H9 (cell line): Measurements from ENCODE around the gene DPEP3. TPM values are rescaled to one million over a fixed set of nuclear protein-coding genes. Genes with fewer than 3 reads are reported as not detected.

Experiments
- DNase-seq: peaks from one replicate; pipeline ENCODE4 v3.0.0-alpha.2; 2017
- H2AFZ ChIP-seq: one replicate; pipeline ENCODE4 v1.6.1; 2013; ENCODE audit warnings: mild to moderate bottlenecking, low read length, control low read depth, moderate library complexity
- H2AK5ac ChIP-seq: 2 replicates; pipeline ENCODE4 v1.6.1; 2013; ENCODE audit warnings: low read length, control low read depth, mixed read lengths; ENCODE audit not compliant: insufficient read length
- H2BK120ac ChIP-seq: one replicate; pipeline ENCODE4 v1.6.1; 2013; ENCODE audit warnings: low read depth, mild to moderate bottlenecking, low read length, control low read depth, inconsistent platforms; ENCODE audit not compliant: poor library complexity, severe bottlenecking
- H2BK12ac ChIP-seq: 2 replicates; pipeline ENCODE4 v1.6.1; 2013; ENCODE audit warnings: low read length, control low read depth, mixed read lengths, low read depth; ENCODE audit not compliant: insufficient read length
- H2BK15ac ChIP-seq: 2 replicates; pipeline ENCODE4 v1.6.1; 2013; ENCODE audit warnings: low read depth, low read length, control low read depth
- H2BK20ac ChIP-seq: one replicate; pipeline ENCODE4 v1.6.1; 2013; ENCODE audit warnings: low read depth, mild to moderate bottlenecking, low read length, control low read depth, inconsistent platforms; ENCODE audit not compliant: poor library complexity, severe bottlenecking
- H2BK5ac ChIP-seq: 2 replicates; pipeline ENCODE4 v1.6.1; 2013; ENCODE audit warnings: low read length, control low read depth, mixed read lengths; ENCODE audit not compliant: insufficient read length
- H3K14ac ChIP-seq: 2 replicates; pipeline ENCODE4 v1.6.1; 2013; ENCODE audit warnings: low read length, control low read depth; ENCODE audit not compliant: insufficient read depth
- H3K18ac ChIP-seq: 2 replicates; pipeline ENCODE4 v1.6.1; 2013; ENCODE audit warnings: low read depth, mild to moderate bottlenecking, mixed read lengths, low read length, control low read depth; ENCODE audit not compliant: insufficient read length
- H3K23ac ChIP-seq: 2 replicates; pipeline ENCODE4 v1.6.1; 2013; ENCODE audit warnings: low read length, control low read depth, mixed read lengths, low read depth; ENCODE audit not compliant: insufficient read length
- H3K23me2 ChIP-seq: 2 replicates; pipeline ENCODE4 v1.6.1; 2013; ENCODE audit warnings: low read depth, mild to moderate bottlenecking, mixed read lengths, low read length, control low read depth; ENCODE audit not compliant: insufficient read length, poor library complexity, severe bottlenecking
- H3K27ac ChIP-seq: 2 replicates; pipeline ENCODE4 v1.5.1; 2013; ENCODE audit warnings: low read length, control low read depth, mixed read lengths, low read depth; ENCODE audit not compliant: insufficient read length
- H3K27me3 ChIP-seq: 2 replicates; pipeline ENCODE4 v1.6.1; 2013; ENCODE audit warnings: low read length, control low read depth, inconsistent platforms; ENCODE audit not compliant: insufficient read depth
- H3K4ac ChIP-seq: 2 replicates; pipeline ENCODE4 v1.6.1; 2013; ENCODE audit warnings: low read depth, mild to moderate bottlenecking, control low read depth, inconsistent platforms, low read length, moderate library complexity
- H3K4me1 ChIP-seq: 2 replicates; pipeline ENCODE4 v1.6.1; 2013; ENCODE audit warnings: low read length, control low read depth, inconsistent platforms; ENCODE audit not compliant: insufficient read depth
- H3K4me2 ChIP-seq: 2 replicates; pipeline ENCODE4 v1.6.1; 2013; ENCODE audit warnings: low read length, control low read depth, mixed read lengths; ENCODE audit not compliant: insufficient read length, insufficient read depth
- H3K56ac ChIP-seq: 2 replicates; pipeline ENCODE4 v1.6.1; 2013; ENCODE audit warnings: low read depth, mild to moderate bottlenecking, mixed read lengths, low read length, control low read depth; ENCODE audit not compliant: insufficient read length
- H3K79me1 ChIP-seq: 2 replicates; pipeline ENCODE4 v1.6.1; 2013; ENCODE audit warnings: low read depth, mild to moderate bottlenecking, moderate library complexity, low read length, control low read depth, inconsistent platforms; ENCODE audit not compliant: insufficient read depth, poor library complexity, severe bottlenecking
- H3K79me2 ChIP-seq: 2 replicates; pipeline ENCODE4 v1.6.1; 2013; ENCODE audit warnings: low read length, control low read depth, inconsistent platforms; ENCODE audit not compliant: insufficient read depth
- H3K9ac ChIP-seq: 2 replicates; pipeline ENCODE4 v1.6.1; 2013; ENCODE audit warnings: low read length, control low read depth, mixed read lengths; ENCODE audit not compliant: insufficient read length; ENCODE audit errors: extremely low read depth
- H3K9me3 ChIP-seq: one replicate; pipeline ENCODE4 v1.6.1; 2013; ENCODE audit warnings: low read depth, low read length, inconsistent platforms; ENCODE audit not compliant: control insufficient read depth
- H3T11ph ChIP-seq: one replicate; pipeline ENCODE4 v1.6.1; 2013; ENCODE audit warnings: mild to moderate bottlenecking, low read length, control low read depth, inconsistent platforms
- H4K20me1 ChIP-seq: one replicate; pipeline ENCODE4 v1.6.1; 2013; ENCODE audit not compliant: control insufficient read depth, insufficient read length, insufficient read depth
- H4K5ac ChIP-seq: 2 replicates; pipeline ENCODE4 v1.6.1; 2013; ENCODE audit warnings: low read depth, mild to moderate bottlenecking, mixed read lengths, low read length, control low read depth; ENCODE audit not compliant: insufficient read length
- H4K8ac ChIP-seq: replicated peaks from 2 replicates; pipeline ENCODE4 v1.6.1; 2013; ENCODE audit warnings: low read length, control low read depth, mixed read lengths, low read depth; ENCODE audit not compliant: insufficient read length
- H4K91ac ChIP-seq: 2 replicates; pipeline ENCODE4 v1.6.1; 2013; ENCODE audit warnings: low read depth, mild to moderate bottlenecking, moderate library complexity, mixed read lengths, low read length, control low read depth; ENCODE audit not compliant: insufficient read length
- H3K27ac Mint-ChIP-seq, 3 experiments: 2 replicates in 2 of 3; 3 replicates in 1 of 3; pipeline ENCODE4 v1.8.0; 2020 to 2021; ENCODE audit warnings: mixed read lengths in 3 of 3, mild to moderate bottlenecking in 1 of 3, moderate library complexity in 1 of 3
- H3K27me3 Mint-ChIP-seq: 2 replicates; pipeline ENCODE4 v1.8.0; 2021; ENCODE audit warnings: low read depth, mild to moderate bottlenecking, moderate library complexity, mixed read lengths
- H3K36me3 Mint-ChIP-seq, 3 experiments: 2 replicates in 2 of 3; 3 replicates in 1 of 3; pipeline ENCODE4 v1.8.0; 2020 to 2021; ENCODE audit warnings: low read depth in 3 of 3, mixed read lengths in 3 of 3; ENCODE audit not compliant: insufficient read depth in 1 of 3
- H3K4me1 Mint-ChIP-seq, 2 experiments: 2 replicates each; pipeline ENCODE4 v1.8.0; 2020; ENCODE audit warnings: mixed read lengths in 2 of 2
- H3K4me3 Mint-ChIP-seq, 2 experiments: 2 replicates in 1 of 2; 3 replicates in 1 of 2; pipeline ENCODE4 v1.8.0; 2020 to 2021; ENCODE audit warnings: mild to moderate bottlenecking in 2 of 2, mixed read lengths in 2 of 2, moderate library complexity in 1 of 2
- H3K9me3 Mint-ChIP-seq, 2 experiments: 2 replicates in 1 of 2; 3 replicates in 1 of 2; pipeline ENCODE4 v1.8.0; 2020; ENCODE audit warnings: mild to moderate bottlenecking in 2 of 2, mixed read lengths in 2 of 2, moderate library complexity in 1 of 2
- WGBS: extraction: QIAGEN DNeasy Blood & Tissue Kit; methylation state at CpG from one replicate; pipeline ENCODE4 v1.1.7; 2013; ENCODE audit warnings: missing lambda C conversion rate, low lambda C conversion rate, mixed read lengths; ENCODE audit not compliant: insufficient read length; ENCODE audit errors: extremely low coverage; 5-methylcytosine and 5-hydroxymethylcytosine counted together
- total RNA-seq: library from RNA; stranded (reverse); gene quantifications from 2 replicates; pipeline ENCODE4 v1.2.1, GENCODE V29; 2021
- TF ChIP-seq, protein P1 (sequence below): fragments of 200-600 bp; sonication (generic); conservative IDR thresholded peaks from 3 replicates; pipeline ENCODE4 v1.8.0; 2021; ENCODE audit warnings: antibody characterized with exemption, mild to moderate bottlenecking

Gene DPEP3
- total RNA-seq, 1 experiment from 2014 or later, result 0.68 TPM

DNA sequence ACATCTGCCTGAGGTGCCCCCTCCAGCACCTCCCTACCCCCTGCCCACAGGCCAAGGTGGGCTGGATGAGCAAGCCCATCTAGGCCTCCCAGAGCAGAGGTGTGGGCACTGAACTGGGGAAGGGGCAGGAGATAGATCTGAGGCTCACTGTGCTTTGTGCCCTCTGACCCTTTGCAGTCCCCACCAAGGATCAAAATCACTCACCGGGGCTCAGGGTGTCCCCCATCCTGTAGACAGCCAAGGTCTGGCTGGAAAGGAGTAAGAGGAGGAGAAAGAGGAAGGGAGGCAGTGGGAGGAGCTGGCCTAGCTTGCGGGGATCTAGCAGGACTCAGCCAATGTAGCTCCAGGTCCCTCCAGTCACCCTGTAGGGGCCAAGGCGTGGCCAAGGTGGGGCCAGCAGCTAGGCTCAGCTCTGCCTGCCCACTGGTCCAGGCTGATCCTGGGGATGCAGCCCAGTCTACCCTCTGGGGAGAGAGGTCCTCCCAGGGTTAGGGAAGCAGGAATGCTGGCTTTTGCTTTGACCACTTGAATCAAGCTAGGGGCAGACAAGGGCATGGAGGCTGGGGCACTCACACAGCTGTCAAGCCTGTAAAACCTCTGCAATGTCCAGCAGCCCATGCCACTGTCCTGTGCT, 13.6 kb downstream of the DPEP3 start:
- peaks cover 5% of the 10 kb centered on the region; the same call in 1 of the 2 replicates for H3K4me1 ChIP-seq
- H2BK15ac ChIP-seq, result no peak overlapping the region
- no peak overlapping the region for H4K5ac ChIP-seq
- no peak overlapping the region for H2BK20ac ChIP-seq
- no peak overlapping the region for H3K56ac ChIP-seq
- H4K91ac ChIP-seq, result no peak overlapping the region
- Mint-ChIP-seq H3K27me3 (peaks cover 2% of the 10 kb centered on the region), H3K4me3 (peak overlapping the region; percentile 93 to 95), H3K9me3 (no peaks in the 10 kb centered on the region; a peak in 1 of 5 replicates), H3K4me1 (peaks cover 37 to 42% of the 10 kb centered on the region in 2 experiments), H3K27ac (peak overlapping the region in 1 of 3 experiments; percentile 93; a peak in 3 of 7 replicates), H3K36me3 (peaks cover 2 to 29% (median 15%) of the 10 kb centered on the region in 3 experiments)
- H3K23me2 ChIP-seq, result peaks cover 3% of the 10 kb centered on the region
- no peak overlapping the region for H2BK12ac ChIP-seq
- no peak overlapping the region for H2BK5ac ChIP-seq
- no peak overlapping the region for H2AK5ac ChIP-seq
- H3T11ph ChIP-seq, result no peak overlapping the region
- no peaks in the 10 kb centered on the region for H3K27me3 ChIP-seq
- WGBS, result no CpG with 5 or more reads among the region's 3 CpGs
- peak overlapping the region; percentile 51; the same call in 1 of the 2 replicates for H3K14ac ChIP-seq
- no peaks in the 10 kb centered on the region for H3K9me3 ChIP-seq
- H2AFZ ChIP-seq, result no peak overlapping the region
- TF ChIP-seq, protein P1, sequence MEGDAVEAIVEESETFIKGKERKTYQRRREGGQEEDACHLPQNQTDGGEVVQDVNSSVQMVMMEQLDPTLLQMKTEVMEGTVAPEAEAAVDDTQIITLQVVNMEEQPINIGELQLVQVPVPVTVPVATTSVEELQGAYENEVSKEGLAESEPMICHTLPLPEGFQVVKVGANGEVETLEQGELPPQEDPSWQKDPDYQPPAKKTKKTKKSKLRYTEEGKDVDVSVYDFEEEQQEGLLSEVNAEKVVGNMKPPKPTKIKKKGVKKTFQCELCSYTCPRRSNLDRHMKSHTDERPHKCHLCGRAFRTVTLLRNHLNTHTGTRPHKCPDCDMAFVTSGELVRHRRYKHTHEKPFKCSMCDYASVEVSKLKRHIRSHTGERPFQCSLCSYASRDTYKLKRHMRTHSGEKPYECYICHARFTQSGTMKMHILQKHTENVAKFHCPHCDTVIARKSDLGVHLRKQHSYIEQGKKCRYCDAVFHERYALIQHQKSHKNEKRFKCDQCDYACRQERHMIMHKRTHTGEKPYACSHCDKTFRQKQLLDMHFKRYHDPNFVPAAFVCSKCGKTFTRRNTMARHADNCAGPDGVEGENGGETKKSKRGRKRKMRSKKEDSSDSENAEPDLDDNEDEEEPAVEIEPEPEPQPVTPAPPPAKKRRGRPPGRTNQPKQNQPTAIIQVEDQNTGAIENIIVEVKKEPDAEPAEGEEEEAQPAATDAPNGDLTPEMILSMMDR, result no peak
- no peak overlapping the region for H3K27ac ChIP-seq
- H4K8ac ChIP-seq, result no peak overlapping the region
- H4K20me1 ChIP-seq, result peaks cover 3% of the 10 kb centered on the region
- no peak overlapping the region for H3K4ac ChIP-seq
- H3K4me2 ChIP-seq, result peak overlapping the region; percentile 66
- peak; percentile 88 for DNase-seq
- no peak overlapping the region for H3K18ac ChIP-seq
- no peak overlapping the region for H3K23ac ChIP-seq
- no peak overlapping the region for H3K9ac ChIP-seq
- H3K79me2 ChIP-seq, result no peaks in the 10 kb centered on the region; the same call in 1 of the 2 replicates
- peaks cover 4% of the 10 kb centered on the region for H3K79me1 ChIP-seq
- no peak overlapping the region for H2BK120ac ChIP-seq
